Astrocyte (in vitro differentiated cells and primary cell): ENCODE data around the gene TRPM4.

ENCODE experiments used
- EZH2 ChIP-seq: IDR thresholded peaks from 2 replicates; pipeline ENCODE4 v1.6.1; 2012; ENCODE audit warnings: mild to moderate bottlenecking, low read length, inconsistent platforms; ENCODE audit not compliant: insufficient read depth
- TF ChIP-seq, protein P1 (sequence below): IDR thresholded peaks from 2 replicates; pipeline ENCODE4 v1.5.1; 2011; ENCODE audit warnings: low read depth, mild to moderate bottlenecking, inconsistent platforms, low read length, moderate library complexity; ENCODE audit not compliant: insufficient read depth

- TF ChIP-seq, protein P1, sequence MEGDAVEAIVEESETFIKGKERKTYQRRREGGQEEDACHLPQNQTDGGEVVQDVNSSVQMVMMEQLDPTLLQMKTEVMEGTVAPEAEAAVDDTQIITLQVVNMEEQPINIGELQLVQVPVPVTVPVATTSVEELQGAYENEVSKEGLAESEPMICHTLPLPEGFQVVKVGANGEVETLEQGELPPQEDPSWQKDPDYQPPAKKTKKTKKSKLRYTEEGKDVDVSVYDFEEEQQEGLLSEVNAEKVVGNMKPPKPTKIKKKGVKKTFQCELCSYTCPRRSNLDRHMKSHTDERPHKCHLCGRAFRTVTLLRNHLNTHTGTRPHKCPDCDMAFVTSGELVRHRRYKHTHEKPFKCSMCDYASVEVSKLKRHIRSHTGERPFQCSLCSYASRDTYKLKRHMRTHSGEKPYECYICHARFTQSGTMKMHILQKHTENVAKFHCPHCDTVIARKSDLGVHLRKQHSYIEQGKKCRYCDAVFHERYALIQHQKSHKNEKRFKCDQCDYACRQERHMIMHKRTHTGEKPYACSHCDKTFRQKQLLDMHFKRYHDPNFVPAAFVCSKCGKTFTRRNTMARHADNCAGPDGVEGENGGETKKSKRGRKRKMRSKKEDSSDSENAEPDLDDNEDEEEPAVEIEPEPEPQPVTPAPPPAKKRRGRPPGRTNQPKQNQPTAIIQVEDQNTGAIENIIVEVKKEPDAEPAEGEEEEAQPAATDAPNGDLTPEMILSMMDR: no peak
- no peak for TF ChIP-seq EZH2
Observed at GRCh38 chr19:49125025-49125731, 32.4 kb upstream of the TRPM4 start.
